Thyroid gland (tissue), 4 donors: Measurements from ENCODE around the gene PIK3CG. TPM values are rescaled to one million over a fixed set of nuclear protein-coding genes. Genes with fewer than 3 reads are reported as not detected.

ENCODE experiments used
- DNase-seq, 2 donors: peaks; one replicate each; pipeline ENCODE4 v3.0.0-alpha.2; 2019
- H3K27ac ChIP-seq, 3 donors: fragments of 200-600 bp; sonication (generic); 1 replicate in 2 of 3; 2 replicates in 1 of 3; pipeline ENCODE4 v1.5.1; 2016 to 2019; ENCODE audit warnings: mild to moderate bottlenecking in 1 of 3, moderate library complexity in 1 of 3
- H3K27me3 ChIP-seq: fragments of 200-600 bp; sonication (generic); one replicate; pipeline ENCODE4 v1.5.1; 2019
- H3K36me3 ChIP-seq, 2 donors: fragments of 200-600 bp; sonication (generic); one replicate each; pipeline ENCODE4 v1.5.1; 2016 to 2019
- H3K4me1 ChIP-seq, 2 donors: fragments of 200-600 bp; sonication (generic); one replicate each; pipeline ENCODE4 v1.5.1; 2017 to 2019
- H3K4me3 ChIP-seq, 3 donors: fragments of 200-600 bp; sonication (generic); replicated peaks in 1 of 3; 1 replicate in 2 of 3; 2 replicates in 1 of 3; pipeline ENCODE4 v1.5.1; 2016; ENCODE audit warnings: mild to moderate bottlenecking in 1 of 3
- H3K9me3 ChIP-seq: fragments of 200-600 bp; sonication (generic); one replicate; pipeline ENCODE4 v1.5.1; 2017
- CTCF ChIP-seq, 6 experiments: fragments of 200-600 bp in 3 of 6; fragments of 450-650 bp in 3 of 6; sonication (generic) in 3 of 6; IDR thresholded peaks; one replicate each; pipeline ENCODE4 v1.5.1; 2016 to 2019; ENCODE audit warnings: antibody characterized with exemption in 6 of 6, mild to moderate bottlenecking in 2 of 6, inconsistent platforms in 1 of 6, moderate library complexity in 1 of 6
- POLR2A ChIP-seq, 2 donors: fragments of 450-650 bp; IDR thresholded peaks; one replicate each; pipeline ENCODE4 v1.6.1; 2017; ENCODE audit warnings: antibody characterized with exemption in 2 of 2, mild to moderate bottlenecking in 2 of 2, moderate library complexity in 1 of 2
- WGBS, 2 donors: methylation state at CpG; one replicate each; pipeline ENCODE4 v1.1.5; 2017; 5-methylcytosine and 5-hydroxymethylcytosine counted together
- intact Hi-C: fragments of 100-400 bp; cut with DNase I; formaldehyde crosslinking; loops from one replicate; pipeline ENCODE4 v1.15.1; 2023
- total RNA-seq, 4 donors: library from RNA; depleted of rRNA; stranded (reverse); fragments of >200 nt; gene quantifications; one replicate each; pipeline ENCODE4 v1.2.3, GENCODE V29; 2016

Gene PIK3CG
- total RNA-seq, 4 donors from 2014 or later: 2.2 to 4.3 (median 2.5) TPM

- H3K4me3 ChIP-seq: no peak overlapping the region
- H3K27me3 ChIP-seq: no peaks in the 10 kb centered on the region
- 76 to 84% methylated on average over 2 of the region's 2 CpGs for WGBS, 2 donors
- H3K27ac ChIP-seq: no peak overlapping the region
- H3K4me1 ChIP-seq: no peaks in the 10 kb centered on the region
- no peaks in the 10 kb centered on the region for H3K36me3 ChIP-seq
- intact Hi-C loops: no loop called here
- TF ChIP-seq CTCF (IDR thresholded peaks at IDR 0.05) (no peak), POLR2A (IDR thresholded peaks at IDR 0.05) (no peak)
- DNase-seq: no peak
- no peaks in the 10 kb centered on the region for H3K9me3 ChIP-seq
These were observed 46.9 kb downstream of the PIK3CG start for GRCh38 chr7:106911959-106912358.

- H3K4me3 ChIP-seq: no peak overlapping the region
- no peak for DNase-seq
- no peak for TF ChIP-seq CTCF (IDR thresholded peaks at IDR 0.05)
- no peak for TF ChIP-seq POLR2A (IDR thresholded peaks at IDR 0.05)
- no peaks in the 10 kb centered on the region for H3K4me1 ChIP-seq
- H3K27ac ChIP-seq: no peak overlapping the region
- intact Hi-C loops: no loop called here
- H3K36me3 ChIP-seq: no peaks in the 10 kb centered on the region
- H3K9me3 ChIP-seq: no peaks in the 10 kb centered on the region
- 99% methylated on average over 3 of the region's 3 CpGs for WGBS, 2 donors
- H3K27me3 ChIP-seq: no peaks in the 10 kb centered on the region
These were observed 49.0 kb downstream of the PIK3CG start for GRCh38 chr7:106914018-106914607.

- Histone ChIP-seq H3K27me3 (no peaks in the 10 kb centered on the region), H3K4me1 (no peaks in the 10 kb centered on the region), H3K36me3 (no peaks in the 10 kb centered on the region), H3K4me3 (no peak overlapping the region), H3K27ac (no peak overlapping the region), H3K9me3 (no peaks in the 10 kb centered on the region)
- DNase-seq: no peak
- 66 to 95% methylated on average over 2 of the region's 2 CpGs for WGBS, 2 donors
- TF ChIP-seq CTCF (IDR thresholded peaks at IDR 0.05) (no peak), POLR2A (IDR thresholded peaks at IDR 0.05) (no peak)
- intact Hi-C loops: no loop called here
These were observed 50.3 kb downstream of the PIK3CG start for GRCh38 chr7:106915407-106915806.

GRCh38 chr7:106915873-106916272 lies 50.8 kb downstream of the PIK3CG start:
- H3K36me3 ChIP-seq: no peaks in the 10 kb centered on the region
- no peak overlapping the region for H3K4me3 ChIP-seq
- 88 to 91% methylated on average over 4 of the region's 4 CpGs for WGBS, 2 donors
- DNase-seq: no peak
- no peaks in the 10 kb centered on the region for H3K4me1 ChIP-seq
- TF ChIP-seq CTCF (IDR thresholded peaks at IDR 0.05) (no peak), POLR2A (IDR thresholded peaks at IDR 0.05) (no peak)
- no peak overlapping the region for H3K27ac ChIP-seq
- intact Hi-C loops: no loop called here
- no peaks in the 10 kb centered on the region for H3K27me3 ChIP-seq
- H3K9me3 ChIP-seq: no peaks in the 10 kb centered on the region

GRCh38 chr7:106916679-106917078 lies 51.6 kb downstream of the PIK3CG start:
- no peak overlapping the region for H3K27ac ChIP-seq
- no peaks in the 10 kb centered on the region for H3K9me3 ChIP-seq
- H3K4me1 ChIP-seq: no peaks in the 10 kb centered on the region
- no peak overlapping the region for H3K4me3 ChIP-seq
- DNase-seq: no peak
- no peaks in the 10 kb centered on the region for H3K27me3 ChIP-seq
- H3K36me3 ChIP-seq: no peaks in the 10 kb centered on the region
- intact Hi-C loops: no loop called here
- TF ChIP-seq POLR2A (IDR thresholded peaks at IDR 0.05) (no peak), CTCF (IDR thresholded peaks at IDR 0.05) (no peak)
- 79 to 89% methylated on average over 1 of the region's 1 CpG for WGBS, 2 donors
